HG03378 (cell line): ENCODE results near the gene SNX8.

Experiments used
- ATAC-seq: cut with Tn5 transposase; IDR thresholded peaks from one replicate; pipeline ENCODE4 v1.9.1; 2021; ENCODE audit warnings: mild to moderate bottlenecking, moderate library complexity; ENCODE audit not compliant: unreplicated experiment

SNX8 gene

DNA sequence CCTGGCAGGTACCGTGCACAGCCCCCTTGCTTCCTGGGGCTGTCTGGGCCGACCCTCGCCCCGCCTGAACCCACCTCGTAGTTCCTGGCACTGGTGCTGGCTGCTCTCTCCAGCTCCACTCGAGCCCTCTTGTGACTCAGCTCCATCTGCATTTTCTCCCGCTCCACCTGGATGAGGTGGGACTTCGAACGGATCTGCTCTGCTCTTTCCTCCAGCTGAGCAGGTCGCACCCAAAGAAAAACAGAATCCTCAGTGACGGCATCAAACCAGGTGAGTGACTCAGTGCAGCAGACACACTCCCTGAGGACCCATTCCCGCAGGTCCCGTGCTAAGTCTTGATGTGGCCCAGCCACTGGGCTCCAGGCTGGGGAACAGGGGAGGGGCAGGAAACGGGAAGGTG, 88.9 kb downstream of the SNX8 start:
- ATAC-seq, result no peak

DNA sequence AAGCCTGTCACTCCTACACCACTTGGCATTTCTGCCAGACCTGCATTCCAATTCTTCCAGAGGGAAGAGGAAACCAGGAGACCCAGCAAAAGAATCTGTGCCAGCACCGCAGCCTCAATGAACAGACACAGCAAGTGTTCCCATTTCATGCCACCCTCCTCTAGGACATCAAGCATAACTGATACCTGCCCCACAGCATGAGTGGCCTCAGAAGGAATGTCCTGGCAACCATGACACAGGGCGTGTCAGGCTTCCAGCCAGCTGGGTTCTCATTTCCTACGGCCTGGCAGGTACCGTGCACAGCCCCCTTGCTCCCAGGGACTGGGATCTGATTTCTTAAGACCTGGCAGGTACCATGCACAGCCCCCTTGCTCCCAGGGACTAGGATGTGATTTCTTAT, 89.3 kb downstream of the SNX8 start:
- ATAC-seq, result no peak

DNA sequence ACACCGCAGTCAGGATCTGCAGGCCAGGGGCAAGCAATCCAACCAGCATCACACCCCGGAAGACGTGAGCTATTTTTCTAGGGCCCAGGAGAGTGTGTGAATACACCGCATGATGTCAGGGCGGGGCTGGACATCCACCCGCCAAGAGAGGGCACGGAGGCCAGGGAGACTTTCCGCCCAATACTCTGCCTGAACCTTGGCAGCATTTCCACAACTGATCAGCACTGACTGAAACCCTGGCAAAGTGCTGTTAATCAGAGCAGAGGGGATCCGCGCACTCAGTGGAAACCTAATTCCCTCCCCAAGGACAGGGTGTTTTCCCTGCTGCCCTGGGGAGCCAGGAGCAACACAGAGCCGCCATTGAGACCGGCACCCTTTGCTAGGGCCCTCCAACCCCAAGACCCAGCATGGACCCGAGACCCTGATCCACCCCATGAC, 89.7 kb downstream of the SNX8 start:
- no peak for ATAC-seq

DNA sequence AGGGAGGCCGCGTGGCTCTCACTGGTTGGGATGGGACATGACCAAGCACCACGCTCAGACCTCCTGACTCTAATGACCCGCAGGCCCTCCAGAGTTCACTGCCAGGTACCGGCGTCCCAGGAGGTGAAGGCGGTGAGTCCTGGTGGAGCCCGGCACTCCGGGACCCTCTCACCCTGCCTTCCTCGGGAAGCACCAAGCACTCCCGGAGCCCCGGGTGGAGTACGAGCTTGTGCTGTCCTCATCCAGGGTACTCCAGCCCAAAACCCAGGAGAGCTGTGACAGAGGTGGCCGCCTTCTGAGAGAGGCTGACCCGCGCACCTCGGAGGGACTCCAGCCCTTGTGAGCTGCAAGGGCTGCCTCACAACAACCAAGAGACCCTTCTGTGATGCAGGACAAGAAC, 90.9 kb downstream of the SNX8 start:
- ATAC-seq, result no peak

DNA sequence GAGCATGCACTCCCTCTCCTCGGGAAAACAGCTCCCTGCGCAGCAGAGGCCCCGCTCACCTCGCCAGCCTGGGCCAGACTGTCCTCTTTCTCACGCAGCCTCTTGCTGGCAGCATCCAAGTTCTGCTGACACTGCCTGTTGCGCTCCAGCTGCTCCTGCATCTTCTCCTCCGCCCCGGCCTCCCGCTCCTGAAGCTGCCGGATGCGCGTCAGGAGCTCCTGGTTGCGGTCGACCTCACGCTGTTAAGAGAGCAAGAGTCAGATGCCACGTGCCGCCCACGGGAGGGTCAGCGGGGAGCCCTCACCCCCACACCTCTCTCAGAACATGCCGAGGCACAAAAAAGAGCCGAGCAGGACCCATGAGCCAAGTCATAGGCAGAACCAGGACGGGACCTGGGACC, 91.7 kb downstream of the SNX8 start:
- ATAC-seq, result no peak

DNA sequence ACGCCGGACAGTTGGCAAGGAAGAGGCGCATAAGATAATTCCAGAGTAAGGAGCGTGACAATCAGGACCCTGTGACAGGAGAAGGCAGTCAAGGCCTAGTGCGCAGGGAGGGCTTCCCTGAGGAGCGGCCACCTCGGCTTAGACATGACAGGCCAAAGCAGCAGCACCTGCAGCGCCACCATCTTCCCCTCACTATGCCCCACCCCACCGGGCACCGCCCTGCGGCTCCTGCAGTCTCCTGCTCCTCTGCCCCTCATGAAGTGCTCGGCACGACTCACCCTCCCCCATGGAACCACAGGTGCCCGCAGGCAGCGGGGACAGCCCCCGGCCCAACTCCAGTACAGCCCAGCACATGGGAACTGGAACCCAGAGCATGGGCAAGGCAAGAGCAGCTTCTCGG, 93.3 kb downstream of the SNX8 start:
- ATAC-seq, result no peak

DNA sequence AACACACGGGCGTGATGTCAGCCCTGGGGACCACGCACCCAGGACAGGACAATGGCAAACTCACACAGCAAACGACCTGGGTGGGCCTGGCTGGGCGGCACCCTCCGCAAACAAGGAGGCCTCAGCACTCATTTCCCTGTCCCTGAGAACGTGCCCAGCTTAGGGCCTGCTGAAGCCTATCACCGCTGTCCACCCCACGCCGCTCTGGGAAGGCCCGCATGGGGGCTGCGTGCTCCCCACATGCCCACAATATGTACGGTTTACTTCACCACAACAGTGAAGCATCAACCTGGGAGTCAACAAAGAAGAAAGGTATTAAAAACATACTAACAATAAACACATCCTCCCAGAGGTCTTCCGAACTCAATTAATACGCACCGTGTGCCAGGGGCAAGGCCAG, 93.7 kb downstream of the SNX8 start:
- no peak for ATAC-seq

DNA sequence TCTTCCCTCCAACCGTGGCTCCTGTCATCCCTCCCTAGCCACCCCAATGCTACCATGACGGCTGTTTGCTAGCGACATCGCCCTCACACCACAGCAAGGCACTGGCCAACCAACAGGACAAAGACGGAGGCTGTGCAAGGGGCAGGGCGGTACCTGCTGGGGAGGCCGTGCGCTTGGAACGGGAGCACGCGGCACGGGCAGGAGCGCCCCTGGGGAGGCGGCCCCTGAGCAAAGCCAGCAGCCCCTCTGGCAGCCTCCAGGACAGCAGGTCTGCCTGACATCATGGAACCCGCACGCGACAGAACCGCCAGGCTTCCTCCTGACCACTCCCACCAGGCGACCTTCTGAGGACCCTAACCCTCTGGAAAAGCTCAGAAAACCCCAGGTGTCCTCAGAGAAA, 94.2 kb downstream of the SNX8 start:
- ATAC-seq, result no peak

DNA sequence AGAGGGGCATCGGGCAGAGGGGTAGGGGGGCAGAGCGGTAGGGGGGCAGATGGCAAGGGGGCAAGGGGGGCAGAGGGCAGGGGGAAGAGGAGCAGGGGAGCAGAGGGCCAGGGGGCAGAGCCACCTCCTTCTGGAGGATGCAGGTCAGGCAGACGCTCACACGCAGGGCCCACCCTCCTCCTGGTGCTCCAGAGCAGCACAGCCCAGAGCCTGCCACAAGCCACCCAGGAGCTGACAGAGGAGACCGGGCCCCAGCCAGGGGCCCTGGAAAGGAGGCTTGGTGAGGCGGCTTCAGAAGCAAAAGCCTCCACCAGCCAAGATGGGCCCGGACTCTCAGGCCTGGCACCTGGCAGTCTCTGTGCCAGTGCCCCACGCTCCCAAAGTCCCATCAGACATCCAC, 94.6 kb downstream of the SNX8 start:
- no peak for ATAC-seq

DNA sequence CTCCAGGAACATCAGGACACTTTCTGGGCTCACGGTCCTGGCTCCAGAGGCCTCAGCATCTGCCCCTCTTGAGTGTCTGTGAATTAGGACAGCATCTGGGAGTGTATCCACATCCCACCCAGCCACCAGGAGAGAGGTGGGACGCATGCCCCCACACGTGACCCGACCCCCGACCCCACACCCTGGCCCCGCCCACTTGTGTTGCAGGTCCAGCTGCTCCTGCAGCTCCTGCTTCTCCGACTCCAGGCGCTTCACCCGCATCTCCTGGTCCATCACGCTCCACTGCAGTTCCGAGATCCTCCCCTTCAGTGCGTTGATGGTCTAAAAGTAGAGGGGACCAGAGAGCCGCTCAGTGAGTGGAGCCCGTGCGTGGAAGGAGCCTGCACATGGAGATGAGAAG, 95.1 kb downstream of the SNX8 start:
- no peak for ATAC-seq

DNA sequence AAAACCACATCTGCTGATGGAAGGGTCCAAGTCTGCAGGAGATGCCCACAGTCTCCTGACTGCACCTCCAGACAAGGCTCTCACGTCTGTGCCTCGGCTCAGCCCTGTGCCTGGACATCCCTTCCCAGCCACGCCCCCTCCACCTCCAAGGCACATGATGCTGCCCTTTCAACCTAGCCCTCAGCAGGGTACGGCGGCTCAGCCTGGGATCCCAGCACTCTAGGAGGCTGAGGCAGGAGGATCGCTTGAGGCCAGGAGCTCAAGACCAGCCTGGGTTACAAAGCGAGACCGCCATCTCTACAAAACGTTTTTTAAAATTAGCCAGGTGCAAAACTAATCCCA, 95.8 kb downstream of the SNX8 start:
- ATAC-seq, result no peak

DNA sequence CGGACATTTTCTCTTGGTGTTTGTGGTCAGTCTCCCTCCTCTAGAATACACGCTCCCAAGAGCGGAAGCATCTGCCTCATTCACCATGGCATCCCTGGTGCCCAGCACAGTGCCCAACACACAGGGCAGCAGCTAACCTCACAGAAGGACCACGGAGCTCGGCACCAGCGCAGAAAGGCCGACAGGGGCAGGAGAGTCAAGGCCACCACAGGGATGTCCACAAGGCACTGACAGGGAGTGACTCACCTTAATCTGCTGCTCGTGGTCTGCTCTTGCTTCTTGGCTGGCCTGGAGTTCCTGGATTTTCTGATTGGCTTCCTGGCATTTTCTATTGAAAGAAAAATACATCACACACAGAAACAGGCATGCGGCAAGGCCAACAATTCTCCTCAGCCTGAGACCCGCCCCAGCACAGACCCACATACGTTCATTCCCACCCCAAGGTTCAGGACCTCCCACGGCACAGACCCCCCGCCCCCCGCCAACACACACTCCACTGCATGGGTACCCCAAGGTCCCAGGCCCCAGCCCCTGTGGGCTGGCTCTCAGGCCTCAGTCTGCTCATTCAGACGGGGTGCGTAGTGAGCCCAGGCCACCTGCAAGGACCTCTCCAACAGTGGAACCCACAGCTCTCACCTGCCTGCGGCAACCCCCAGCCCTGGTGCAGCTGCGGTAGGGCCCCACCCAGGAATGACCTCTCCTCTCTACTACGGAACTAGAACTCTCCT, 96.4 kb downstream of the SNX8 start:
- no peak for ATAC-seq

DNA sequence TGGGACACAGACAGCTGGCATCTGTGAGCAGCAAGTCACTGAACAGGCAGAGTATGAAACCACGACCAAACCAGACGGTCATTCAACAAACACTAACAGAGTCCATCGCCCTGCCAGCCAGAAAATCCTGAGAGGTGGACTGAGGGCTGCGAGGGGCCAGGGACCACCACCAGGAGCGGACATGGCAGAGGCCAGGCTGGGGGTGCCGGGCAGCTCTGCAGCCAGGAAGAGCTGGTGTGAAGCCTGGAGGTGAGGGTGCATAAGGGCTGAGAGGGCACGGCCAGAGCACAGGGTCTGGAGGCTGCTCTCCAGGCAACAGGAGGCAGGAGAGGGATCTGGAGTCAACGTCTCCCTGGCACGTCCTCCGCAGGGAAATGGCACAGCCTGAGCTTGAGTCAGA, 97.0 kb downstream of the SNX8 start:
- no peak for ATAC-seq

DNA sequence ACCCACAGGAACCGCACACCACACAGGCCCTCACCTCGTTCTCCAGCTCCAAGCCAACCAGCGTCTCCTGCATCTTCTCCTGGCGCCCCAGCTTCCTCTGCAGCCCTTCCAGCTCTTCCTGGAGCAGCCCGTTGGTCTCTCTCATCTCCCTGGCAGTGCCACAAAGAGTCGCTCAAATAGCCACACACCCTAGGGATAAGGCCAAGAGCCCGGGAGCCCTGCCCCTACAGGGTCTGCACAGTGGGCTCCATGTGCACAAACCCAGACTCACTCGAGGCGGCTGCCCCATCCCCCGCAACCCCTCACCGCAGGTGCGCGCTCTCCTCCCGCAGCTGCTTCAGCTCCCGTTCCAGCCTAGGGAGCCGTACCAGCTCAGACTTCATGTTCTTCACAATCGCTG, 98.4 kb downstream of the SNX8 start:
- ATAC-seq, result no peak

DNA sequence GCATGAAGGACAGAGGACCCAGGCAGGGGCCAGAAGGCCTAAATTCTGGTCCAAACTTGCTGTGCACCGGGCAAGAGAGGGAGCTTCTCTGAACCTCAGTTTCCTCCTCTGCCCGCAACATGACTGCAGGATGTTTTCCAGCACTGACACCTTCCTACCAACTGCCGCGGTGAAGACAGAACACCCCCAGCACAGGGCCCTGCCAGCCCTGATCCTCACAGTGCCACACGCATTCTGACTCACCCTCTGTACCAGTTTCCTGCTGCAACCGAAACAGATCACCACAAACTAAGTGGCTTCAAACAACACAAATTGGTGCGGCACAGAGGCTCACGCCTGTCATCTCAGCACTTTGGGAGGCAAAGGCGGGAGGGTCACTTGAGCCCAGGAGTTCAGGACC, 99.6 kb downstream of the SNX8 start:
- no peak for ATAC-seq

DNA sequence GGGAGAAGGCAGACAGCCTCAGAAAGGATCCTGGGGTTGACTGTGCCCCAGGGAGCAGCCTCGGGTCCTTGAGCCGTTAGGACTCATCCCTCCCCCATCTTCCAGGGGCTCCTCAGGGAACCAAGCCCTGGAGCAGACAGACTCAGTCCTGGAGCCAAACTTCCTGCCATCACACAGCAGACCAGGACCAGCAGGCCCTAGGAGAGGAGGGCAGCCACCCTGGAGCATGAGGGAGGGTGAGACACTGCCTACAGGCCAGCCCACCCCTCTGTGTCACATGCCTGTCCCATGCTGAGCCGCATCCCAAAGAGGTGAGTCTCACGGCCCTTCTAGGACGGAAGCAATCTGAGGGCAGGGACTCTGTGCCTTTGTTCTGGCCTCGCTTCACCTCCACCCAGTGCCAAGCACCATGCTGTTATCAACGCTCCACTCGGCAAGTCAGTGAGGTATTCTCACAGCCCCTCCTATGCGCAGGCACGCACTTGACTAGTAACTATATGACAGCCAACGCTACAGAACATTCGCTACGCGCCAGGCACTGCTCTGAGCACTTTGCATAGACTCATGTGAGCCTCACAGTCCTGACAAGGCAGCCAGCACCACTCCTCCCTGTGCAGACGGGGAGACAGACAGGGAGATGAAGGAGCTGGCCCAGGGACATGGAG, 100.6 kb downstream of the SNX8 start:
- ATAC-seq, result no peak

DNA sequence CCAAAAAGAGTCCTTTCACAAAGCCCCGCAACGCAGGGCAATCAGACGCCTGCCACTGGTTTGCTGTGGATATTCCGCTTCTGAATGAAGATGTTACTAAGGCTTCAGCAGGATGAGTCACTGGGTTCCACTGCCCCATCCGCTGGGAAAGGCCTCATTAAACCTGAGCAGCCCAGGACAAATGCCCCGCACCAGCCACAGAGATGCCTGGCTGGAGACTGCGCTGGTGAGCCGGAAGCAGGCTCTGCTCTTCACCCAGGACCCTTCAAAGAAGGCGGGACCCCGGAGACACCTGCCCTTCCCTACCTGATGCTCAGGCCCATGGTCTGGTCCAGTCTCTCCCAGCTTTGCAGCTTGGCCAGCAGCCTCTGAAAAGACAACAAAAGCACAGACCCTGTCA, 101.3 kb downstream of the SNX8 start:
- ATAC-seq, result no peak

DNA sequence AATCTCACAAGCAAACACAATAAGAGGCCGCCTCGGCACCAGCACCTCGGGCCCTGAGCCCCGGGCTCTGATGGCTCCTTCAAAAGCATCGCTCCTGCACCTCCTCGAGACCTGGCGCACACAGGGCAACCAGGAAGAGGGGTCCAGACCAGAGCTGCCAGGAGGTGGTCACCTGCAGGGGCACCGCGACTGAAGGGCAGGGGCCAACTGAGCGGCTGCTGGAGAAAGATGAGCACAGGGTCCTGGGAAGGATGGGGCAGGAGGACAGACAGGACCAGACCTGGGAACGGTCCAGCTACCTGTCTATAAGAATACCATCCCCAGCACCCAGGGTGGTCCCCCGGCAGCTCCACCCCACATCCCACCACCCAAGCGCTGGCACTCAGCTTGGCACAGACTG, 102.3 kb downstream of the SNX8 start:
- no peak for ATAC-seq

DNA sequence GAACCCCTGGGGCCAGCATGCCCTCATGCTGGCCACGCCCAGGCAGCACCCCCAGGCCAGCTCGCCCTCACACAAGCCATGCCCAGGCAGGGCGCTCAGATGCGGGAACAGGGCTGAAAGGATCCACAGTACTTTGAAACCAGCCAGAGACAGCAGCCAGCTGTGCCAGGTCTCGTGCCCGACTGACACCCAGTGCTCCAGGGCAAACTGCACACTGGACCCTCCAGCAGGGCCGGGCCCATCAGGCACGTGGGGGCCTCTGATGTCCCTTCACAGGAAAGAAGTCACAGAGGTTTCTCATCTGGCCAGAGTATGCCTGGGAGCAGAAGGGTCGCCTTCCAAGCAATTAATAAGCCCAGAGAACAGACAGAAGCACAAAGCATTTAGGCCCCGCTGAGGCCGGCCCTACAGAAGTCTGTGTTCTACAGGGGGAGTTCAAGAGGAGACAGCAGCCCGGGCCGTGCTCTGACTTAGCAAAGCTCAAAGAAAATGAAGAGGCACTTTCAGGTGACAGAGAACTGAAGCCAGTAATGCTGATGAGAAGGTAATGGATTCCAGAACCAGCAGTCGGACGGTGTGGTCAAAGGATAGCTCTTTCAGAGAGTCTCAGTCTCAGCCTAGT, 102.9 kb downstream of the SNX8 start:
- no peak for ATAC-seq

DNA sequence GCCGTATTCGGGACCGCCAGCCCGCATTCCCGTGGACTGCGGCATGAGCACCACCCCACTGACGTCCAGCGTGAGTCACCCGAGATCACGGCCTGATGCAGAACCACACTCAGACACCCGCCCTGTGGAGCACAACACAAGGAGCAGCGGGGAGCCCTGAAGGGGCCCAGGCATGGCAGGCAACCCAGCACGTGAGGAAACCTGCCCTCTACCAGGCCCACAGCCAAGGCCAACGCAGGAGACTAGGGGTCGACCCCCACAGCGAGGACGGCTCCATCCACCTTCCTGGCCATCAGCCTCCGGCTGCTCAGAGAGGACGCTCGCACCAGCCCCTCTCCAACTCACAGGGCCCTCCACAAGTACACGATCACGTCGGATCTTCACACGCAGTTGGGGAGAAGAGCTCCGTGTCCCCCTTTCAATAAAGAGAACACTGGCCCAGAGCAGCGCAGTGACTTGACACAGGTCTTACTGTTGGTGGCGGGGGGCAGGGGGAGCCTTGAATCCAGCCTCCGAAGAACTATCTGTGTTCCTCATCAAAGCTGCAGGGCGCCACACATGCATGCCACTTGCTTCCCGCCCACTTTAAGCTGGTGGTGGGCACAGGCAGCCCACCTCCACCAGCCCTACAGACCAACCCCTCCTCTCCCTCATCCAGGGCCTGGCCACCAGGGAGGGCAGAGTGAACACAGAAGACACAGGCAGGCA, 103.5 kb downstream of the SNX8 start:
- ATAC-seq, result no peak

DNA sequence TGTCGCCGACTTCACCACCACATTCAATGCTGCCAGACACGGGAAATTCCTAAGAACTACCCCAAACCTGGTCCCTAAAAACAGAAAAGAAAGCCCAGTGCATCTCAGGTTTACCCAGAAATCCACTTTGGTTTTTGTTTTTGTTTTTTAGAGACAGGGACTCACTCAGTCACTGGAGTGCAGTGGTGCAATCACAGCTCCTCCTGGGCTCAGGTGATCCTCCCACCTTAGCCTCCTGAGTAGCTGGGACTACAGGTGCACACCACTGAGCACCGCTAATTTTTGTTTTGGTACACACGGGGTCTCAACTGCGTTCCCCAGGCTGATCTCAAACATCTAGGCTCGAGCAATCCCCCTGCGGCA, 104.3 kb downstream of the SNX8 start:
- ATAC-seq, result no peak
